Right ventricle myocardium inferior (tissue), 1 donor: Measurements from ENCODE around the gene MYLIP. TPM values are rescaled to one million over a fixed set of nuclear protein-coding genes. Genes with fewer than 3 reads are reported as not detected.

Experiments
- ATAC-seq: fragments of 200-7000 bp; cut with Tn5 transposase; one replicate; pipeline ENCODE4 v1.9.1; 2020; ENCODE audit warnings: mild to moderate bottlenecking, moderate library complexity
- DNase-seq: peaks from one replicate; pipeline ENCODE4 v3.0.0; 2021; ENCODE audit errors: missing footprints
- intact Hi-C: fragments of 100-400 bp; cut with DNase I; formaldehyde crosslinking; loops from one replicate; pipeline ENCODE4 v1.11.0; 2022
- total RNA-seq: library from RNA; stranded (reverse); fragmentation: NEBNext Ultra II Directional; extraction: Animal tissue kit (Norgen Biotek cat#: 25700); gene quantifications from one replicate; pipeline ENCODE4 v1.2.1, GENCODE V29; 2021
- donor health status: DM: no; HTN: yes; CAD: no; lungs with severe emphysema.

MYLIP gene
- total RNA-seq, 1 donor from 2014 or later: 13.0 TPM

DNA sequence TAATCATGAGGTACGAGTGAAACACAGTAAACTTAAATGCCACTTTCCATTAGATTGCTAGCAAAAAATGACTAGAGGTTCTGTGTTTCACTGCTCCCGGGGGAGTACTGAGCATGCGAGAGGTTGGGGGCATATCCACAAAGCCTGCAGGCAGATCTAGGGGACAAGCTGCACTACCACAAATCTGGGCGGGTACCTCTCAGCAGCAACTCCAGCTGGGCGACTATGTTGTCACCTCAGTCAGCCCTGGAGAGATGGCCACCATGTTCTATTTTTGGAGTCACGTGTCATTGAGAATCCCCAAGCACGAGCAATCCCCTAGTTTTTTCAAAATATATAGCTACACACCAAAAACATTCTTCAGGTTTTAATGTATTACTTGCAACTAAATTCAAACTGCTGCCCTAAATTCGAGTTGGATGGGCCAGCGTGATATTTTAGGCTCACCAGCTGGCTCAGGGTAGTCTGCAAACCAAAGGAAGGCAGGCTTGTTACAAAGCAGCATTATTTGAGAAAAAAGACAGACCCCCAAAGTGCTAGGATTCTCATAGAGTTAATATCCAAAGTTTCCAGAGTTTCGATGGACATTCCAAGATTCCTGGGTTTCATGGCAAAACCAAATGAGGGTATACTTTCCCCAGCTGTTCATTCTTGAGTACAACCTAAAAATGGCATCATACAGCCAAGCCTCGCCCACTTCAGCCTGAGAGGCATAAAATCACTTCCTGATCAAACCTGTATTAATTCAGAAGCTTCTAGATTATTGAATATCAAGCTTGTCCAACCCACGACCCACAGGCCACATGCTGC lies 24.1 kb upstream of the MYLIP start:
- DNase-seq (no peak), ATAC-seq (no peak)
- intact Hi-C loops: no loop called here

DNA sequence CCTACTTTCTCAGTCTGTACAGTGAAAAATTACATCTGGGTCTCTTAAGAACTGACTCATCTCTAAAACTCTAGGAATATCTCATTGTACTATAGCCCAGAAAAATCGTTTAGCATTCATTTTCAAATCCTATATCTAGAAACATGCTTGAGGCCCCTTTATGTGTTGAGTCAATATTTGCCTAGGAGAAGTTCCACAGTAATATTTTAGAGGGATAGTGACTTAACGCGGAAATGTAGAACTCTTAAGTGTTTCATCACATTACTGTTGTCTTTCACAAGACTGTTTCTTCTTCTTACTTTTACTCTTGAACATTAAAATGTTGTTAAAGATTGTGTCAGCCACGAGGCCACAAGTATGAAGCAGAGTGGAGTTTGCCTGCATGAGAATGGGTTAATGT lies 23.0 kb upstream of the MYLIP start:
- intact Hi-C loops: no loop called here
- DNase-seq: no peak
- ATAC-seq: no peak

- ATAC-seq (no peak), DNase-seq (no peak)
- intact Hi-C loops: no loop called here
These were observed 21.7 kb upstream of the MYLIP start for GRCh38 chr6:16106991-16107787.

DNA sequence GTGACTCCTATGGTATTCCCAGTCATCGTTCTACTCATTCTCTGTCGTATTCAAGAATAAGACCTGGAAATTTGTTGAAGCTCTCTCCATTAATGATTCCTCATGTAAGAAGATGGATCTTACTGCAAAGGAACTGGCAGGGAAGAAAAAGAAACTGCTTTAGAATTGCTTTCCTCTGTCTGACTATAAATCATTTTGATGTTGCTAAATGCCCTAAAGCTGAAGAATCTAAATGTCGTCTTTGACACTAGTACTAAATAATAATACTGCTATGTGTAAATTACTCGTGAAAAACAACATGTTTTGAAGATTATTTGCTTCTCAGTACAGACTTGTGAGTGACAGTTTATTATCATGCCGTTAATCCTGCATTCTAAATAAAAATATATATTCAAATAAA lies 20.5 kb upstream of the MYLIP start:
- no peak for ATAC-seq
- intact Hi-C loops: no loop called here
- no peak for DNase-seq

GRCh38 chr6:16108921-16109658 lies 19.8 kb upstream of the MYLIP start:
- intact Hi-C loops: no loop called here
- DNase-seq: no peak
- ATAC-seq: peak; percentile 80

DNA sequence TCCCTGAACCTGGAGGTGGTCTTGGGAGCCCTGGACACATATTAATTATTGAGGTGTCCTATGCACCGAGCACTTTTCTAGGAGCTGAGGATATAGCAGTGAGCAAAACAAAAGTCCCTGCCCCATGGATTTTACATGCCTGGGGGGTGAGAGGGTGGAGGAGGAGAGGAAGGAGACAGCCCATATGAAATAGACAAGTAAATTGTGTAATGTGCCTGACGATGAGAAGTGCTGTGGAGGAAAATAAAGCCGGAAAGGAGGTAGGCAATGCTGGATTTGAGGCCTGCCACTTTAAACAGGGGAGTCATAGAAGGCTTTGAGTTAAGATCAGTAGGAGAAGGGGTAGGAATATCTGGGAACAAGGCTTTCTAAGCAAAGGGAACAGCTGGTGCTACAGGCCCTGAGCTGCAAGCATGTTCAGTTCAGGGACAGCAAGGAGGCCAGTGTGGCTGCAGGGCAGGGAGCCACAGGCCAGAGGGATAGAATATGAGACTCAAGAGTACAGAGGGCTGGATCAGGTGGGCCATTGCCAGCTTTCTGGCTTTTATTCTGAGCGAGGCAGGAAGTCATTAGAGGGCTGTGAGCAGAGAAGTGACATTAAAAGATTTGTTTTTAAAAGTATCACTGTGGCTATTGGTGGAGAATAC lies 19.1 kb upstream of the MYLIP start:
- intact Hi-C loops: no loop called here
- ATAC-seq: peak; percentile 40
- DNase-seq: no peak

- DNase-seq: no peak
- intact Hi-C loops: no loop called here
- ATAC-seq: no peak
These were observed 10.1 kb upstream of the MYLIP start for GRCh38 chr6:16118825-16119224.

DNA sequence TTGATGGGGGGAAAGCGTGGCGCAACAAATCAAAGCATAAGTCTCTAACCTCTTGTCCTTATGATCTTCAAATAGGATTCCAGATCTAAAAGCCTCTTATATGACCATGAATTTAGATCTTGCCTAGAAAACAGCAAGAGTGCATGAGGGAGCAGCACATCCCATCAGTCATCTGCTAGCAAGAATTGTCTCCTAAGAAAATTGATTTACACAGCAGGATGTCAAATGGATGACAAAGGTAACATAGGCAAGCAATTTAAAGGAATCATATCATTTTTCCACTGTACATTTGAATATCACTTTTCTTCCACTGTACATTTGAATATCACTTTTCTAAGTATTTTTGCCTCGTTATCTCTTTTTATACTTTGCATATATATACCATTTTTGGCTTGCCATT lies 7.5 kb upstream of the MYLIP start:
- intact Hi-C loops: no loop called here
- ATAC-seq: no peak

GRCh38 chr6:16122197-16122596 lies 6.7 kb upstream of the MYLIP start:
- intact Hi-C loops: no loop called here
- DNase-seq: no peak
- no peak for ATAC-seq

More for the DNA sequence above, 7.5 kb upstream of the MYLIP start:
- no peak for DNase-seq

DNA sequence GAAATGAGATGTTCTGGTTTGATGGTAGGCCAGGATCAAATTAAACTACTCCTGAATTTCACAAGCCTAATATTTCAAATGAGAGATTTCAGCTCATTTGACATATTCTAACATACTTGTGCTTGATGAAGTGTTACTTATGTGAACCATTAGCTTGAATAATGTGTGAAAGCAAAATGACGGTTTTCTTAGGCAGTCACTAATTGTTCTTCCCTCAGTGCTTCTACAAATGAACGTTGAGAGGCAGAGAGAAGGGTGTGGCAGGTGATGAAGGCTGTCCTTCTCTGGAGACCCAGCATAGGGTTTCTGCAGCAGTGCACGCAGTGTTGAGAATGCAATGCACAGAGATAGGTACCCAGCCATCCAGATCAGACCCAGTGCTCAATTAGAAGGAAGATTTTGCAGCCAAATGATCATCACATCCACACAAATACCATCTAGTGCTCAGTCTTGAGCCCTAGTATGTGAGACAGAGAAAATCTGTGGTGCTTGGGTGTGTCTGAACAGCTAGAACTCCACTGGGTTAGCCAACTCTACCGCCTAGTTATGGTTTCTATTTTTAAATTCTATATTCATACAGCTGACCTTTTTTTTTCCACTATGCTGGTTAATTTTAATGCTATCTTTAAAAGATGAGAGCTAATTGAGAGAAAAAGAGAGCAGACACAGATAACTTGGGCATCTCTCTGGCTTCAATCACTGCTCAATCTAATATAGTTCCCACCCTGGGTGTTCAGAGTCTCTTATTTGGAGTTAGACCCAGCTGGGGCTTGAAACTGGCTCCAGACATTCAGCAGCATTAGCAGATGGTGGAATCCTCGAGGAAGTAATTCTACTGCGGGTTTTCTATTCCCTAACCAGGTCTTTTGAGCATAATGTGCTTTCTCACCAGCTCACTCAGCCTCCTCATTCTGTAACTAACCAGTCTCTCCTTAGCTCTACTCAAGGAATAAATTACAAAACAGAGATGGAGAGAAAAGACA lies 4.4 kb upstream of the MYLIP start:
- ATAC-seq (no peak), DNase-seq (no peak)
- intact Hi-C loops: loop anchor here (5.0 kb wide), 2 partner anchors 127 to 242 kb away; no protein-coding TSS in a partner anchor

DNA sequence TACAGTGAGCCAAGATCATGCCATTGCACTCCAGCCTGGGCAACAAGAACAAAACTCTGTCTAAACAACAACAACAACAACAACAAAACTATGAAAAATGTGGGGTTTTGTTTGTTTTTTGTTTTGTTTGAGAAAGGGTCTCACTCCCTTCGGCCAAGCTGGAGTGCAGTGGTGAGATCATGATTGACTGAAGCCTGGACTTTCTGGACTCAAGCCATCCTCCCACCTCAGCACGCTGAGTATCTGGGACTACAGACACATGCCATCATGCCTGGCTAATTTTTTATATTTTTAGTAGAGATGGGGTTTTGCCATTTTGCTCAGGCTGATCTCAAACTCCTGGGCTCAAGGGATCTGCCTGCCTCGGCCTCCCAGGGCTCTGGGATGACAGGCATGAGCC lies 2.8 kb upstream of the MYLIP start:
- intact Hi-C loops: loop anchor here (5.0 kb wide), 2 partner anchors 129 to 244 kb away; no protein-coding TSS in a partner anchor
- ATAC-seq (no peak), DNase-seq (no peak)

DNA sequence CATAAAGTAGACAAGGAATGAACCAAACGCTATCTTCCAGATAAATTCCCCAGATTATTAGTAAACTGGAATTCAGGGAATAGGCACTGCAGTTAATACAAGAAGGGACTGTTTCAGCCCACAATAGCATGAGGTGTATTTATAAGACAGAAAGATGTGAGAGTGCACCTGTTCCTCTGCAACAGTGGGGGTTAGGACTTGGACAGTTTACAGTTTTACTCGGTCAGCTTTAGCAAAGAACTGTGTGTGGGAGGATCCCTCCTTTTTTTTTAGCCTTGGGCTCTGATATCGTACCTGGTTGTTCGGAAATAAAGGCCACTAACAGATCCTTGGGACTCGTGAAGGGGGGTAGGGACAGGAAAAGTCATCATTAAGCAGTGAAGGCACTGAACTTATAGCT lies 2.0 kb upstream of the MYLIP start:
- no peak for DNase-seq
- no peak for ATAC-seq
- intact Hi-C loops: loop anchor here (5.0 kb wide), 2 partner anchors 130 to 245 kb away; no protein-coding TSS in a partner anchor

- no peak for DNase-seq
- no peak for ATAC-seq
- intact Hi-C loops: loop anchor here (5.0 kb wide), 2 partner anchors 130 to 245 kb away; no protein-coding TSS in a partner anchor
These were observed 1.4 kb upstream of the MYLIP start for GRCh38 chr6:16127471-16127870.

DNA sequence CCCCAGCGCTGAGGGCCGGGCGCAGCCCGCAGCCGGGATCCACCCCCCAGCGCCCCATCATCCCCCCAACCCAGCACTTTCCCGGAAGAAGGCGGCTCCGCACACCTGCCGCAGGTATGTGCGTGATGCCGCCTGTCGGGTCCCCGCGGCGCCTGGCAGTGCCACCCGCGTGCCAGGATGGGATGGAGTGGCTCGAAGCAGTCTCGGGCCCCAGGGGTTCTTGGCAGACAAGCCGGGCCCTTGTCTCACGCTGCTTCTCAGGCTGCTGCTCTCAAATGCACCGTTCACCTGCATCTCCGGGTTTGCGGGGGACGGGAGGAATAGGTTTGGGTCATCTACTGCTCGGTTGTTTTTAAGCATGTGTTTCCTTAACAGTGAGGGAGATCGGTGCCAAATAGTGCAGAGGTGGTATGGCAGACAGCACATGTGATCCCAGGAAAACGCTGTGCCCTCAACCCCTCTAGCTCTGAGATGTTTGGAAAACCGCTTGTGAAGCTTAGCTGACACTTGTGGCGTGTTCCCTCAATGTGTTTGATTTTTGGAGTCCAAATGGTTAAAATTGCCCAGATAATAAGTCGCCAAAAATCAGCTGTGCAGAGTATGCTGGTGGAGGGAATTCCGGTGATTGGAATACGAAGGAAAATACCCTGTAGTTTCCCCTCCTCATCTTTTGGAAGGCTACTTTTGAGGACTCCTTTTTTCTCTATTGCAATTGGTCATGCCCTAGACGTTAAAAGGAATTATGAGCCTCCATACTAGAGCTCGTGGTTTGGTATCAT lies 926 bp downstream of the MYLIP start:
- ATAC-seq (no peak), DNase-seq (peak; percentile 77)
- intact Hi-C loops: loop anchor here (1.0 to 5.0 kb wide), 4 partner anchors 53 to 439 kb away; no protein-coding TSS in a partner anchor

DNA sequence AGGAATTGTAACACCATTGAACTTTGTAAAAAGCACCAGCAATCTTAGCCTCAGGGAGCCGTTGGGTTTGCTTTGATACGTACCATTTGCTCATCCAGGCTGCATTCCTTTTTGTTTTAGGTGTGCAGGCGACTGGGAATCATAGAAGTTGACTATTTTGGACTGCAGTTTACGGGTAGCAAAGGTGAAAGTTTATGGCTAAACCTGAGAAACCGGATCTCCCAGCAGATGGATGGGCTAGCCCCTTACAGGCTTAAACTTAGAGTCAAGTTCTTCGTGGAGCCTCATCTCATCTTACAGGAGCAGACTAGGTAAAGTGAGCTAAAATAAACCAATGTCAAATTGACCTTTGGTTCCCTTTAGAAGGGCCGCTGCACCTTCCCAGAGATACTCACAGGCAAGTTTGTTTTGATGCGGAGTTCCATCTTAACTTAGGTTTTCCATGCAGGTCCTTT lies 1.6 kb downstream of the MYLIP start:
- intact Hi-C loops: loop anchor here (2.0 kb wide), 1 partner anchor 52 kb away; no protein-coding TSS in a partner anchor
- ATAC-seq (no peak), DNase-seq (no peak)

GRCh38 chr6:16130932-16131387 lies 2.1 kb downstream of the MYLIP start:
- no peak for DNase-seq
- peak; percentile 63 for ATAC-seq
- intact Hi-C loops: loop anchor here (2.0 kb wide), 1 partner anchor 52 kb away; no protein-coding TSS in a partner anchor
